Measurements from ENCODE around the gene CARD8.

Gene CARD8

GRCh38 chr19:48203794-48204628 is 51.7 kb downstream of the CARD8 start:
- peak; percentile 92 for DNase-seq

GRCh38 chr19:48203222-48203793 is 52.4 kb downstream of the CARD8 start:
- no peak for DNase-seq

- DNase-seq: no peak
Observed at GRCh38 chr19:48196933-48197665, 58.6 kb downstream of the CARD8 start.

GRCh38 chr19:48196321-48196763 is 59.4 kb downstream of the CARD8 start:
- no peak for DNase-seq

- no peak for DNase-seq
Observed at GRCh38 chr19:48194844-48195830, 60.6 kb downstream of the CARD8 start.

- peak; percentile 32 for DNase-seq
Observed at GRCh38 chr19:48194041-48194843, 61.5 kb downstream of the CARD8 start.

GRCh38 chr19:48192750-48193149 is 63.0 kb downstream of the CARD8 start:
- DNase-seq: no peak

- DNase-seq: no peak
Observed at GRCh38 chr19:48190885-48191284, 64.8 kb downstream of the CARD8 start.

GRCh38 chr19:48190288-48190884 is 65.3 kb downstream of the CARD8 start:
- DNase-seq: peak; percentile 17

GRCh38 chr19:48186541-48186991 is 69.1 kb downstream of the CARD8 start:
- no peak for DNase-seq

- no peak for DNase-seq
Observed at GRCh38 chr19:48186015-48186414, 69.7 kb downstream of the CARD8 start.

- DNase-seq: no peak
Observed at GRCh38 chr19:48183356-48183755, 72.4 kb downstream of the CARD8 start.

- DNase-seq: no peak
Observed at GRCh38 chr19:48182434-48182833, 73.3 kb downstream of the CARD8 start.

GRCh38 chr19:48181505-48181904 is 74.2 kb downstream of the CARD8 start:
- DNase-seq: no peak

GRCh38 chr19:48176226-48176625 is 79.5 kb downstream of the CARD8 start:
- DNase-seq: no peak

GRCh38 chr19:48175578-48175977 is 80.1 kb downstream of the CARD8 start:
- DNase-seq: no peak

GRCh38 chr19:48174445-48175030 is 81.2 kb downstream of the CARD8 start:
- DNase-seq: no peak

GRCh38 chr19:48171710-48172109 is 84.0 kb downstream of the CARD8 start:
- DNase-seq: no peak

GRCh38 chr19:48170817-48171347 is 84.8 kb downstream of the CARD8 start:
- no peak for DNase-seq
